Raji (cell line): Measurements from ENCODE around the gene GSN.

Experiments used
- POLR2A ChIP-seq: IDR thresholded peaks from 2 replicates; pipeline ENCODE4 v1.6.1; 2011; ENCODE audit warnings: low read depth, low read length, control low read depth; ENCODE audit not compliant: insufficient read depth

The GSN gene

GRCh38 chr9:121298689-121299466 lies 30.9 kb downstream of the GSN start:
- TF ChIP-seq POLR2A, result no peak

GRCh38 chr9:121299467-121300282 lies 31.7 kb downstream of the GSN start:
- TF ChIP-seq POLR2A, result no peak

- no peak for TF ChIP-seq POLR2A
Observed at GRCh38 chr9:121300283-121301119, 32.5 kb downstream of the GSN start.

- TF ChIP-seq POLR2A, result no peak
Observed at GRCh38 chr9:121301881-121302286, 33.9 kb downstream of the GSN start.

- no peak for TF ChIP-seq POLR2A
Observed at GRCh38 chr9:121302341-121302740, 34.4 kb downstream of the GSN start.

GRCh38 chr9:121302786-121303185 lies 34.8 kb downstream of the GSN start:
- no peak for TF ChIP-seq POLR2A

- no peak for TF ChIP-seq POLR2A
Observed at GRCh38 chr9:121303456-121304451, 35.8 kb downstream of the GSN start.

GRCh38 chr9:121304707-121305106 lies 36.7 kb downstream of the GSN start:
- no peak for TF ChIP-seq POLR2A

GRCh38 chr9:121305269-121305994 lies 37.5 kb downstream of the GSN start:
- TF ChIP-seq POLR2A, result no peak

GRCh38 chr9:121307976-121308375 lies 40.0 kb downstream of the GSN start:
- no peak for TF ChIP-seq POLR2A

GRCh38 chr9:121308765-121309164 lies 40.8 kb downstream of the GSN start:
- TF ChIP-seq POLR2A, result no peak

- no peak for TF ChIP-seq POLR2A
Observed at GRCh38 chr9:121309171-121309570, 41.2 kb downstream of the GSN start.

- no peak for TF ChIP-seq POLR2A
Observed at GRCh38 chr9:121309833-121310425, 42.0 kb downstream of the GSN start.
